GM12874 (cell line): ENCODE measurements around the gene KSR2.

Source experiments
- TF ChIP-seq, protein P1 (sequence below): IDR thresholded peaks from 2 replicates; pipeline ENCODE4 v1.5.1; 2011; ENCODE audit warnings: low read depth, mild to moderate bottlenecking, control low read depth, low read length, moderate library complexity; ENCODE audit not compliant: insufficient read depth

The KSR2 gene

DNA sequence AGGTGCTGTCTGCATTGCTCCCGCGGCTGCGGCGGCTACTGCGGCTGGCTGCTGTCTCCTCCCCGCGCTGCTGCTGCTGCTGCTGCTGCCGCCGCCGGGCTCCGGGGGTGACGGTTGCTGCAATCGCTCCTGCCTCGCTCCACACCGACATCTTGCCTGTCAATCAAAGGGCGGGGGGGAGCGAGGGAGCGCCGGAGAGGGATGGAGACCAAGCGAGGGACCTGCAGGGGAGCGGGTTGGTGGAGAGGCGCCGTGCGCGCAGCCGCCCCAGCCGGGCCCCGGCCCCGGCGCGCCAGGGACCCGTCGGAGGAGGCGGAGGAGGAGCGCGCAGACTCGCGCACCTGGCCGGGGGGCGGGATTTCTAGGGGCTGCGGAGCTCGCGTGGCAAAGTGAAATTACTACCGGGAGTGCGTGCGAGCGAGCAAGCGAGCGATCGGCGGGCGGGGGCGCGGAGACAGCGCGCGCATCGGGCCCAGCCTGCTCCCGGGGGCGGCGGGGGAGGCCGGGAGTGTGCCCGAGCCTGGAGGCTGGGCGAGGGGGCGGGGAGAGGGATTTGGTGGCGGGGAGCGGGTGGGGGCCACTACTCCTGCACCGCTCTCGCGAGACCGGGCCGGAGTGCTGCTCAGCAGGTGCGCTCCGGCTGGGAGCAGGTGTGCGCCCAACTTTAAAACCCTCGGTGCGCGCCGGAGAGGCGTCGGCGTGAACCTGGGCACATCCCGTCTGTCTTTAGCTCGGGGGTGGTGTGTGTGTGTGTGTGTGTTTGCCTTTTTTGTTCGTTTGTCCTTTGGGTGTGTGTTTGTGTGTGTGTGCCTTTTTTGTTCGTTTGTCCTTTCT lies at the start of gene KSR2:
KSR2 (minus strand) TSS at position 165 of the 834 bp plus-strand sequence. CDS start 735 bp downstream, outside the sequence.
- TF ChIP-seq, protein P1, sequence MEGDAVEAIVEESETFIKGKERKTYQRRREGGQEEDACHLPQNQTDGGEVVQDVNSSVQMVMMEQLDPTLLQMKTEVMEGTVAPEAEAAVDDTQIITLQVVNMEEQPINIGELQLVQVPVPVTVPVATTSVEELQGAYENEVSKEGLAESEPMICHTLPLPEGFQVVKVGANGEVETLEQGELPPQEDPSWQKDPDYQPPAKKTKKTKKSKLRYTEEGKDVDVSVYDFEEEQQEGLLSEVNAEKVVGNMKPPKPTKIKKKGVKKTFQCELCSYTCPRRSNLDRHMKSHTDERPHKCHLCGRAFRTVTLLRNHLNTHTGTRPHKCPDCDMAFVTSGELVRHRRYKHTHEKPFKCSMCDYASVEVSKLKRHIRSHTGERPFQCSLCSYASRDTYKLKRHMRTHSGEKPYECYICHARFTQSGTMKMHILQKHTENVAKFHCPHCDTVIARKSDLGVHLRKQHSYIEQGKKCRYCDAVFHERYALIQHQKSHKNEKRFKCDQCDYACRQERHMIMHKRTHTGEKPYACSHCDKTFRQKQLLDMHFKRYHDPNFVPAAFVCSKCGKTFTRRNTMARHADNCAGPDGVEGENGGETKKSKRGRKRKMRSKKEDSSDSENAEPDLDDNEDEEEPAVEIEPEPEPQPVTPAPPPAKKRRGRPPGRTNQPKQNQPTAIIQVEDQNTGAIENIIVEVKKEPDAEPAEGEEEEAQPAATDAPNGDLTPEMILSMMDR: no peak

- TF ChIP-seq, protein P1: no peak
Measured at GRCh38 chr12:118017926-118018325, 49.1 kb upstream of the KSR2 start.

GRCh38 chr12:118016424-118017264 lies 47.9 kb upstream of the KSR2 start, which contains the start of gene RFC5:
TSS of gene RFC5 (plus strand) at chr12:118016703. CDS start at chr12:118016828, 125 bp downstream.
- TF ChIP-seq, protein P1: no peak

GRCh38 chr12:118015944-118016343 lies 47.2 kb upstream of the KSR2 start:
- TF ChIP-seq, protein P1: no peak

GRCh38 chr12:118015306-118015705 lies 46.5 kb upstream of the KSR2 start:
- TF ChIP-seq, protein P1: no peak

- TF ChIP-seq, protein P1: no peak
Measured at GRCh38 chr12:118013283-118013682, 44.5 kb upstream of the KSR2 start.

DNA sequence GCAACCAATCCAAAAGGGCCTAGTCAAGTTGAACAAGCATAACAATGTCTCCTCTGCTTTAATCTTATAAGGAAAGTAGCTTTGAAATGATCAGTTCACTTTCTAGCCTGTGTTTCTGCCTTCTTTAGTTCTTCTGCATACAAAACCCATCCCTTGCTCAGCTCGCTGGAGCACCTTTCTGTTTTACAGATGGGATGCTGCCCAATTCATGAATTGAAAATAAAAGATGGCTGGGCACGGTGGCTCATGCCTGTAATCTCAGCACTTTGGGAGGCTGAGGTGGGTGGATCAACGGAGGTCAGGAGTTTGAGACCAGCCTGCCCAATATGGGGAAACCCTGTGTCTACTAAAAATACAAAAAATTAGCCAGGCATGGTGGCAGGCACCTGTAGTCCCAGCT lies 43.2 kb upstream of the KSR2 start:
- TF ChIP-seq, protein P1: no peak
